Gastrocnemius medialis (tissue), 4 donors: ENCODE data around the gene SH3BP2.

Experiments
- POLR2A ChIP-seq, 2 donors: fragments of 450-650 bp; IDR thresholded peaks; one replicate each; pipeline ENCODE4 v1.6.1; 2017; ENCODE audit warnings: antibody characterized with exemption in 2 of 2, mild to moderate bottlenecking in 2 of 2, moderate library complexity in 2 of 2
- TF ChIP-seq, protein P1 (sequence below), 5 experiments: fragments of 450-650 bp in 3 of 5; fragments of 200-600 bp in 2 of 5; sonication (generic) in 2 of 5; IDR thresholded peaks in 4 of 5; conservative IDR thresholded peaks in 1 of 5; 1 replicate in 4 of 5; 2 replicates in 1 of 5; pipeline ENCODE4 v1.5.1; 2016 to 2019; ENCODE audit warnings: antibody characterized with exemption in 5 of 5, mild to moderate bottlenecking in 3 of 5, moderate library complexity in 3 of 5

DNA sequence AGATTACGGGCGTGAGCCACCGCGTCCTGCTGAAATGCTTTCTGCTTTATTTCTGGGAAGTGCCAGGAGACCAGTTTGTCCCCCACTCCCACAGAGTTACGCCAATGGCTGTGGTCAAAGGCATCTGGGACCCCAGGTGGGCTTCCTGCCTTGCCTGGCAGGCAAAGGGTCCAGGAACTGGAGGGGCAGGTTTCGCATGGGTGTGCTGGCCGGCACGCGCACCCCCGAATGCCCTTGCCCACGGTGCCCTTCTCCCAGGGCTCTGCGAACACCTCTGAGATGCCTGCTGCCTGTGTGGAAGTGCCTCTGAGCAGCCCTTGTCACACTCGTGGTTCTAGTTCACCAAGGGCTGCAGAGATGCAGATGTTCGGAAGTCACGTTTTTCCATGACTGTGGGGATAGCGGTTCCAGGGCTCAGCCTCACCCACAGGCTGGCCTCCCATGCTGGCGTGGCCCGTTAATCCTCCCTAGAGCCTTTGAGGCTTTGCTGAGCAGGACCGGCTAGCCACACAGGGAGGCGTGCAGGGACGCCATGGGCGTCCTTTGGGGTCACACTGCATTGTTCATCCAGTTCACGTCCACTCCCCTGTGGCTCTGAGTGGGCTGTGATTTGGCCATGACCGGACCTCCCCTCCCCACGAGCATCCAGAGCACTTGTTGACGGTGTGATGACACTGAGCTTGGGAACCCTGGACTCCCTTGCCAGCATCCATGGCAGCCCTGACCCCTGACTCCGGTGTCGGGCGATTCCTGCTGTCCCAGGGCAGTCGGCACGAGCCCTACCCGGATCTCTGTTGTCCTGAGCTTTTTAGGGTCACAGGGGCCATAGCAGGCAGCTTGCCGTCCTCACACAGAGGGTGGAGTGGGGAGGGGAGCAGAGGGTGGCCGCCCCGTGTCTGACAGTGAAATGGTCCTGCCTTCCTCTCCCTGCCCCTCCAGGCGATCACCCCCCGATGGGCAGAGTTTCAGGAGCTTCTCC is 38.0 kb downstream of the SH3BP2 start:
- TF ChIP-seq POLR2A (IDR thresholded peaks at IDR 0.05), result no peak
- TF ChIP-seq, protein P1, sequence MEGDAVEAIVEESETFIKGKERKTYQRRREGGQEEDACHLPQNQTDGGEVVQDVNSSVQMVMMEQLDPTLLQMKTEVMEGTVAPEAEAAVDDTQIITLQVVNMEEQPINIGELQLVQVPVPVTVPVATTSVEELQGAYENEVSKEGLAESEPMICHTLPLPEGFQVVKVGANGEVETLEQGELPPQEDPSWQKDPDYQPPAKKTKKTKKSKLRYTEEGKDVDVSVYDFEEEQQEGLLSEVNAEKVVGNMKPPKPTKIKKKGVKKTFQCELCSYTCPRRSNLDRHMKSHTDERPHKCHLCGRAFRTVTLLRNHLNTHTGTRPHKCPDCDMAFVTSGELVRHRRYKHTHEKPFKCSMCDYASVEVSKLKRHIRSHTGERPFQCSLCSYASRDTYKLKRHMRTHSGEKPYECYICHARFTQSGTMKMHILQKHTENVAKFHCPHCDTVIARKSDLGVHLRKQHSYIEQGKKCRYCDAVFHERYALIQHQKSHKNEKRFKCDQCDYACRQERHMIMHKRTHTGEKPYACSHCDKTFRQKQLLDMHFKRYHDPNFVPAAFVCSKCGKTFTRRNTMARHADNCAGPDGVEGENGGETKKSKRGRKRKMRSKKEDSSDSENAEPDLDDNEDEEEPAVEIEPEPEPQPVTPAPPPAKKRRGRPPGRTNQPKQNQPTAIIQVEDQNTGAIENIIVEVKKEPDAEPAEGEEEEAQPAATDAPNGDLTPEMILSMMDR (IDR thresholded peaks at IDR 0.05 in 4 of 5, conservative IDR thresholded peaks at IDR 0.05 in 1 of 5), result no peak
